ENCODE data around the gene RASSF4. TPM values are rescaled to one million over a fixed set of nuclear protein-coding genes. Genes with fewer than 3 reads are reported as not detected.
"Not testable (repeated sequence)": the region's sequence is repeated elsewhere in the genome, so short reads cannot be mapped to it uniquely, and the experiment has no call there.

Gene RASSF4
- total RNA-seq, 3 donors from 2014 or later, result 18.7 to 364 (median 41.1) TPM

- no peak overlapping the region for H3K4me3 ChIP-seq
- no peak for DNase-seq (ENCODE audit: low spot score in 2 of 2)
- no peaks in the 10 kb centered on the region for H3K36me3 ChIP-seq
- H3K9me3 ChIP-seq, result no peaks in the 10 kb centered on the region
- intact Hi-C loops (cut with DNase I; ENCODE audit: low total_unique reads), result no loop called here
- no peak for TF ChIP-seq POLR2A (IDR thresholded peaks at IDR 0.05)
- peak; percentile 42 to 84 (median 83) for TF ChIP-seq CTCF (IDR thresholded peaks at IDR 0.05)
- TF ChIP-seq POLR2AphosphoS5 (IDR thresholded peaks at IDR 0.05), result no peak
- no peak overlapping the region for H3K27ac ChIP-seq
- H3K4me1 ChIP-seq, result no peaks in the 10 kb centered on the region
- no peaks in the 10 kb centered on the region for H3K27me3 ChIP-seq
Measured at GRCh38 chr10:45008524-45009161, 49.0 kb downstream of the RASSF4 start.

- H3K36me3 ChIP-seq; H3K4me3 ChIP-seq; H3K9me3 ChIP-seq; H3K27ac ChIP-seq; H3K27me3 ChIP-seq; H3K4me1 ChIP-seq; DNase-seq (ENCODE audit: low spot score in 2 of 2); intact Hi-C loops (cut with DNase I; ENCODE audit: low total_unique reads): not testable (repeated sequence)
Measured at GRCh38 chr10:45014557-45014956, 55.0 kb downstream of the RASSF4 start.

- Histone ChIP-seq H3K27me3 (no peaks in the 10 kb centered on the region), H3K27ac (no peak overlapping the region), H3K4me1 (no peaks in the 10 kb centered on the region), H3K9me3 (no peaks in the 10 kb centered on the region), H3K36me3 (no peaks in the 10 kb centered on the region), H3K4me3 (no peak overlapping the region)
- no peak for TF ChIP-seq POLR2A (IDR thresholded peaks at IDR 0.05)
- no peak for TF ChIP-seq CTCF (IDR thresholded peaks at IDR 0.05)
- no peak for TF ChIP-seq POLR2AphosphoS5 (IDR thresholded peaks at IDR 0.05)
- DNase-seq (ENCODE audit: low spot score in 2 of 2), result no peak
- intact Hi-C loops (cut with DNase I; ENCODE audit: low total_unique reads), result no loop called here
Measured at GRCh38 chr10:45015590-45015989, 56.0 kb downstream of the RASSF4 start.

- H3K9me3 ChIP-seq, result peaks cover 0 to 21% of the 10 kb centered on the region in 2 donors
- intact Hi-C loops (cut with DNase I; ENCODE audit: low total_unique reads), result no loop called here
- H3K4me1 ChIP-seq, result no peaks in the 10 kb centered on the region
- TF ChIP-seq CTCF (IDR thresholded peaks at IDR 0.05) (no peak), POLR2A (IDR thresholded peaks at IDR 0.05) (no peak), POLR2AphosphoS5 (IDR thresholded peaks at IDR 0.05) (no peak)
- H3K27ac ChIP-seq, result no peak overlapping the region
- H3K4me3 ChIP-seq, result no peak overlapping the region
- no peak for DNase-seq (ENCODE audit: low spot score in 2 of 2)
- no peaks in the 10 kb centered on the region for H3K27me3 ChIP-seq
- H3K36me3 ChIP-seq, result no peaks in the 10 kb centered on the region
Measured at GRCh38 chr10:45023426-45023825, 63.8 kb downstream of the RASSF4 start.

- no peak for TF ChIP-seq POLR2A (IDR thresholded peaks at IDR 0.05)
- peaks cover 6 to 18% of the 10 kb centered on the region in 2 donors for H3K9me3 ChIP-seq
- no peaks in the 10 kb centered on the region for H3K36me3 ChIP-seq
- no peak overlapping the region for H3K27ac ChIP-seq
- no peaks in the 10 kb centered on the region for H3K4me1 ChIP-seq
- H3K4me3 ChIP-seq, result no peak overlapping the region
- H3K27me3 ChIP-seq, result no peaks in the 10 kb centered on the region
- intact Hi-C loops (cut with DNase I; ENCODE audit: low total_unique reads), result no loop called here
- no peak for DNase-seq (ENCODE audit: low spot score in 2 of 2)
Measured at GRCh38 chr10:45034301-45034700, 74.7 kb downstream of the RASSF4 start.

GRCh38 chr10:45035673-45036072 lies 76.1 kb downstream of the RASSF4 start:
- H3K27ac ChIP-seq, result no peak overlapping the region
- intact Hi-C loops (cut with DNase I; ENCODE audit: low total_unique reads), result no loop called here
- H3K27me3 ChIP-seq, result no peaks in the 10 kb centered on the region
- no peaks in the 10 kb centered on the region for H3K36me3 ChIP-seq
- no peak overlapping the region for H3K4me3 ChIP-seq
- DNase-seq (ENCODE audit: low spot score in 2 of 2), result no peak
- no peaks in the 10 kb centered on the region for H3K4me1 ChIP-seq
- TF ChIP-seq POLR2A (IDR thresholded peaks at IDR 0.05) (no peak), CTCF (IDR thresholded peaks at IDR 0.05) (no peak), POLR2AphosphoS5 (IDR thresholded peaks at IDR 0.05) (no peak)
- peaks cover 6 to 7% of the 10 kb centered on the region in 2 donors for H3K9me3 ChIP-seq

Data from breast epithelium (tissue), 4 donors.